Measurements from ENCODE around the gene PLCB1. TPM values are rescaled to one million over a fixed set of nuclear protein-coding genes. Genes with fewer than 3 reads are reported as not detected.

PLCB1 gene
- total and polyA plus RNA-seq, 2 donors (not counting 3 experiments of a cell fraction or from before 2014, with no cell fraction given), result 10.2 to 53.4 TPM

DNA sequence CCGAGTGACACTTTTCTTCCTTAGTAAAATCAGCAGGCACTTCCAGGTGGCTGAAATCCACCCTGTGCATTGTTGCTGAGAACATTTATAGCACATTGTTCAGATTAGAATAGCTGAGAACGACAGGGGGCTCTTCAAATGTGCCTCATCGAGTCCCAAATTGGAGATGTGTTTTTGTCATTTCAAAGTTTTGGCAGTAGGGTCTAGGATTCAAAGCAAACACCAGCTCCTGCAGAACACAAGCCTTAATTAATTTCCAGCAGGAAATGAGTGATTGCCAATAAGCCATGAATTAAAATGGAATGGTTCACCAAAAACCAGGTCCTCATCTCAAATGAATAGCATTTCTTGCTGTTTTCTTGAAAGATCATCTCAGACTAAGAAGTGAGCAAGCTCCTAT, 171.6 kb downstream of the PLCB1 start:
- no TSS peak for BruUV-seq (replicated peaks)
- intact Hi-C loops (cut with micrococcal nuclease), result no loop called here
- FAIRE-seq (peak; percentile 33), DNase-seq (ENCODE audit: low read depth, low spot score) (no peak)
- Histone ChIP-seq H3K36me3 (ENCODE audit: control insufficient read depth in 2 of 2, extremely low read depth in 1 of 2, insufficient read depth in 2 of 2, low read length in 2 of 2) (no peaks in the 10 kb centered on the region), H4K20me1 (replicated peaks; ENCODE audit: control insufficient read depth, extremely low read depth, insufficient read depth, low read length) (no peaks in the 10 kb centered on the region), H3K4me3 (replicated peaks in 1 of 3; ENCODE audit: insufficient read depth in 1 of 3, low read depth in 1 of 3, low read length in 3 of 3) (no peak overlapping the region), H3K9me1 (replicated peaks; ENCODE audit: control insufficient read depth, extremely low read depth, insufficient read depth, low read length) (no peaks in the 10 kb centered on the region), H3K4me1 (ENCODE audit: control insufficient read depth, extremely low read depth, insufficient read depth, low read length) (no peaks in the 10 kb centered on the region), H3K27ac (ENCODE audit: insufficient read depth, low read depth, low read length) (no peak overlapping the region), H3K4me2 (ENCODE audit: insufficient read depth, low read length) (no peak overlapping the region), H3K27me3 (ENCODE audit: control insufficient read depth in 2 of 2, insufficient read depth in 2 of 2, low read length in 2 of 2) (no peaks in the 10 kb centered on the region), H2AFZ (ENCODE audit: low read depth, low read length) (no peak overlapping the region), H3K9me3 (replicated peaks; ENCODE audit: control insufficient read depth, insufficient read depth, low read length) (no peaks in the 10 kb centered on the region), H3K9ac (replicated peaks; ENCODE audit: extremely low read depth, insufficient read depth, low read length) (no peak overlapping the region), H3K79me2 (ENCODE audit: control insufficient read depth, insufficient read depth, low read length) (no peaks in the 10 kb centered on the region)
- dilution Hi-C loops (cut with MboI; ENCODE audit: extremely low pct_ligation_motif_present, low sequenced_read_pairs), result no loop called here
- ChIA-PET POLR2A (no interaction called here), CTCF (interaction anchor here (1.1 to 1.6 kb wide), 3 partner anchors 11 to 172 kb away, joined by 3 to 4 read pairs (median 3); partner anchors contain the start of gene PLCB1)
- TF ChIP-seq FOS (IDR thresholded peaks at IDR 0.05; ENCODE audit: borderline replicate concordance, insufficient read depth, low read length), result no peak
- no peak for TF ChIP-seq EZH2 (IDR thresholded peaks at IDR 0.05; ENCODE audit: borderline replicate concordance, low read depth, low read length, severe bottlenecking)
- TF ChIP-seq GATA2 (IDR thresholded peaks at IDR 0.05; ENCODE audit: insufficient read depth, insufficient read length, low read depth, low read length), result no peak
- TF ChIP-seq POLR2A (IDR thresholded peaks at IDR 0.05; ENCODE audit: low read depth, low read length), result no peak
- TF ChIP-seq POLR2AphosphoS5 (IDR thresholded peaks at IDR 0.05; ENCODE audit: insufficient read depth, low read depth, low read length), result no peak

DNA sequence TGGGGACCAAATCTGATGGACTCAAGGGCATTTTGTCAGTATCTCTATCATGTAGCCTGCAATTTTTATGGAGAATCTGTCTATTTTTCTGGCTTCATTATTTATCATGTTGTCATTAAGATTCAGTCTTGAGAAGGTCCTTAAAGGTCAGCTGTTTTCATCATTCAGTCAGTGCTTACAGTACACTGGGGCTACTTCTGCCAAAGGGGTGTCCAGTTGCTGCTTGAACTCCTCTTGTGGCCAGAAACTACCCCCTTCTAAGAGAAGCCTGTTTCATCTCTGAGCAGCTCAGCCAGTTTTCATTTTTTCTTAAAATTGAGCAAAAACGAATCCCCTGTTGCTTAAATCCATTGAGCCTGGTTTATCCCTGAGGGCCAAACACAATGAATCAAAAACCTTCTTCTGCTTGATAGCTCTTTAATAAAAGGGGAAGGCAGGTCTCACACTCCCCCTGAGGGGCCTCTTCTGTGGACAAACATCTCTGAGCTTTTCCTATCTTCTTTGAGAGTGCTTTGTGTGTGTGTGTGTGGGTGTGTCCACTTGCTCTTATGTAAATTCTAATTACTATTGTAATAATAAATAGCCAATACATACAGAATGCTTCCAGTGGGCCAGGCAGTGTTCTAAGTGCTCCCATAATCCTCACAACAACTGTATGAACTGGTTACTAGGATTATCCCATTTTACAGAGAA, 172.2 kb downstream of the PLCB1 start:
- POLR2A ChIA-PET, result no interaction called here
- intact Hi-C loops (cut with micrococcal nuclease) (no loop called here), dilution Hi-C loops (cut with MboI; ENCODE audit: extremely low pct_ligation_motif_present, low sequenced_read_pairs) (no loop called here)
- Histone ChIP-seq H3K27ac (ENCODE audit: insufficient read depth, low read depth, low read length) (no peak overlapping the region), H3K4me2 (ENCODE audit: insufficient read depth, low read length) (no peak overlapping the region), H3K9me1 (replicated peaks; ENCODE audit: control insufficient read depth, extremely low read depth, insufficient read depth, low read length) (no peaks in the 10 kb centered on the region), H3K9me3 (replicated peaks; ENCODE audit: control insufficient read depth, insufficient read depth, low read length) (no peaks in the 10 kb centered on the region), H3K79me2 (ENCODE audit: control insufficient read depth, insufficient read depth, low read length) (no peaks in the 10 kb centered on the region), H3K4me3 (replicated peaks in 1 of 3; ENCODE audit: insufficient read depth in 1 of 3, low read depth in 1 of 3, low read length in 3 of 3) (no peak overlapping the region), H4K20me1 (replicated peaks; ENCODE audit: control insufficient read depth, extremely low read depth, insufficient read depth, low read length) (peaks cover 2% of the 10 kb centered on the region), H2AFZ (ENCODE audit: low read depth, low read length) (no peak overlapping the region), H3K4me1 (ENCODE audit: control insufficient read depth, extremely low read depth, insufficient read depth, low read length) (no peaks in the 10 kb centered on the region), H3K27me3 (ENCODE audit: control insufficient read depth in 2 of 2, insufficient read depth in 2 of 2, low read length in 2 of 2) (no peaks in the 10 kb centered on the region), H3K9ac (replicated peaks; ENCODE audit: extremely low read depth, insufficient read depth, low read length) (no peak overlapping the region), H3K36me3 (ENCODE audit: control insufficient read depth in 2 of 2, extremely low read depth in 1 of 2, insufficient read depth in 2 of 2, low read length in 2 of 2) (no peaks in the 10 kb centered on the region)
- DNase-seq (ENCODE audit: low read depth, low spot score) (no peak), FAIRE-seq (no peak)
- no peak for TF ChIP-seq POLR2AphosphoS5 (IDR thresholded peaks at IDR 0.05; ENCODE audit: insufficient read depth, low read depth, low read length)
- no peak for TF ChIP-seq EZH2 (IDR thresholded peaks at IDR 0.05; ENCODE audit: borderline replicate concordance, low read depth, low read length, severe bottlenecking)
- TF ChIP-seq, protein P1, sequence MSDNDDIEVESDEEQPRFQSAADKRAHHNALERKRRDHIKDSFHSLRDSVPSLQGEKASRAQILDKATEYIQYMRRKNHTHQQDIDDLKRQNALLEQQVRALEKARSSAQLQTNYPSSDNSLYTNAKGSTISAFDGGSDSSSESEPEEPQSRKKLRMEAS (IDR thresholded peaks at IDR 0.05; ENCODE audit: insufficient read depth, insufficient read length), result no peak
- no peak for TF ChIP-seq JUN (IDR thresholded peaks at IDR 0.05; ENCODE audit: borderline replicate concordance, insufficient read depth, insufficient read length, low read depth)
- TF ChIP-seq FOS (IDR thresholded peaks at IDR 0.05; ENCODE audit: borderline replicate concordance, insufficient read depth, low read length), result no peak
- TF ChIP-seq, protein P2, sequence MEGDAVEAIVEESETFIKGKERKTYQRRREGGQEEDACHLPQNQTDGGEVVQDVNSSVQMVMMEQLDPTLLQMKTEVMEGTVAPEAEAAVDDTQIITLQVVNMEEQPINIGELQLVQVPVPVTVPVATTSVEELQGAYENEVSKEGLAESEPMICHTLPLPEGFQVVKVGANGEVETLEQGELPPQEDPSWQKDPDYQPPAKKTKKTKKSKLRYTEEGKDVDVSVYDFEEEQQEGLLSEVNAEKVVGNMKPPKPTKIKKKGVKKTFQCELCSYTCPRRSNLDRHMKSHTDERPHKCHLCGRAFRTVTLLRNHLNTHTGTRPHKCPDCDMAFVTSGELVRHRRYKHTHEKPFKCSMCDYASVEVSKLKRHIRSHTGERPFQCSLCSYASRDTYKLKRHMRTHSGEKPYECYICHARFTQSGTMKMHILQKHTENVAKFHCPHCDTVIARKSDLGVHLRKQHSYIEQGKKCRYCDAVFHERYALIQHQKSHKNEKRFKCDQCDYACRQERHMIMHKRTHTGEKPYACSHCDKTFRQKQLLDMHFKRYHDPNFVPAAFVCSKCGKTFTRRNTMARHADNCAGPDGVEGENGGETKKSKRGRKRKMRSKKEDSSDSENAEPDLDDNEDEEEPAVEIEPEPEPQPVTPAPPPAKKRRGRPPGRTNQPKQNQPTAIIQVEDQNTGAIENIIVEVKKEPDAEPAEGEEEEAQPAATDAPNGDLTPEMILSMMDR (IDR thresholded peaks at IDR 0.05; ENCODE audit: extremely low read depth in 1 of 2, insufficient read depth in 1 of 2, low read depth in 1 of 2, low read length in 2 of 2), result no peak
- TF ChIP-seq GATA2 (IDR thresholded peaks at IDR 0.05; ENCODE audit: insufficient read depth, insufficient read length, low read depth, low read length), result no peak
- TF ChIP-seq MYC (IDR thresholded peaks at IDR 0.05; ENCODE audit: low read depth, low read length), result no peak
- TF ChIP-seq POLR2A (IDR thresholded peaks at IDR 0.05; ENCODE audit: low read depth, low read length), result no peak
- BruUV-seq (replicated peaks), result no TSS peak
- CTCF ChIA-PET, result interaction anchor here (1.0 to 1.4 kb wide), 3 partner anchors 11 to 172 kb away, joined by 3 read pairs; partner anchors contain the start of gene PLCB1
